SK-N-SH (cell line): ENCODE data around the gene MAP4K3. TPM values are rescaled to one million over a fixed set of nuclear protein-coding genes. Genes with fewer than 3 reads are reported as not detected.

Experiments used
- CTCF ChIA-PET: fragments of 300-600, 350-600 bp; formaldehyde crosslinking; extraction: SDS; loops from one replicate; lab custom pipeline; 2021; lab: Yijun Ruan, JAX
- POLR2A ChIA-PET: fragments of 350-600 bp; sonication (Branson Sonifier 250); formaldehyde crosslinking; extraction: SDS; loops from one replicate; lab custom pipeline; 2020; ENCODE audit warnings: antibody characterized with exemption, inconsistent platforms; lab: Yijun Ruan, JAX
- DNase-seq: peaks from one replicate; pipeline ENCODE4 v3.0.0; 2012
- H2AFZ ChIP-seq: fragments of 200-600 bp; sonication (generic); 2 replicates; pipeline ENCODE4 v1.8.1; 2016; ENCODE audit warnings: antibody characterized with exemption, mild to moderate bottlenecking, low read depth
- H3F3A ChIP-seq: fragments of 200-600 bp; sonication (generic); replicated peaks from 2 replicates; pipeline ENCODE3; 2016; ENCODE audit warnings: antibody characterized with exemption, mild to moderate bottlenecking; ENCODE audit not compliant: insufficient read depth
- H3K27ac ChIP-seq, 2 experiments: fragments of 200-500 bp in 1 of 2; fragments of 200-600 bp in 1 of 2; sonication (Bioruptor generic) in 1 of 2; sonication (generic), shearing (Covaris generic) in 1 of 2; 2 replicates each; pipeline versions ENCODE4 v1.5.1 to v1.6.1; 2014 to 2016; ENCODE audit warnings: low read depth in 2 of 2, inconsistent platforms in 1 of 2, low read length in 1 of 2, mild to moderate bottlenecking in 1 of 2, mixed read lengths in 1 of 2
- H3K27me3 ChIP-seq: fragments of 200-600 bp; sonication (generic), shearing (Covaris generic); 2 replicates; pipeline ENCODE4 v1.6.1; 2016; ENCODE audit warnings: mixed run types; ENCODE audit not compliant: insufficient read depth
- H3K36me3 ChIP-seq, 2 experiments: fragments of 200-500 bp in 1 of 2; fragments of 200-600 bp in 1 of 2; sonication (Bioruptor generic) in 1 of 2; sonication (generic) in 1 of 2; replicated peaks in 1 of 2; 2 replicates each; pipeline versions ENCODE3 to v1.5.1; 2014 to 2016; ENCODE audit warnings: low read length in 1 of 2, mild to moderate bottlenecking in 1 of 2; ENCODE audit not compliant: insufficient read depth in 2 of 2, control insufficient read depth in 1 of 2
- H3K4me1 ChIP-seq, 2 experiments: fragments of 200-500 bp in 1 of 2; fragments of 200-600 bp in 1 of 2; sonication (Bioruptor generic) in 1 of 2; sonication (generic), shearing (Covaris generic) in 1 of 2; 2 replicates each; pipeline versions ENCODE4 v1.5.1 to v1.6.1; 2014 to 2016; ENCODE audit warnings: low read depth in 1 of 2, low read length in 1 of 2, mixed run types in 1 of 2; ENCODE audit not compliant: insufficient read depth in 2 of 2, control insufficient read depth in 1 of 2
- H3K4me2 ChIP-seq: fragments of 200-600 bp; sonication (generic), shearing (Covaris generic); 2 replicates; pipeline ENCODE4 v1.6.1; 2017; ENCODE audit warnings: mixed run types
- H3K4me3 ChIP-seq, 2 experiments: fragments of 200-500 bp in 1 of 2; fragments of 200-600 bp in 1 of 2; sonication (Bioruptor generic) in 1 of 2; sonication (generic), shearing (Covaris generic) in 1 of 2; 2 replicates each; pipeline versions ENCODE4 v1.5.1 to v1.8.1; 2014 to 2016; ENCODE audit warnings: low read depth in 2 of 2, inconsistent platforms in 1 of 2, low read length in 1 of 2, mild to moderate bottlenecking in 1 of 2, mixed read lengths in 1 of 2, moderate library complexity in 1 of 2
- H3K79me2 ChIP-seq: fragments of 200-600 bp; sonication (generic); 2 replicates; pipeline ENCODE4 v1.8.1; 2017; ENCODE audit warnings: mild to moderate bottlenecking; ENCODE audit not compliant: insufficient read depth
- H3K9ac ChIP-seq: fragments of 200-600 bp; sonication (generic); 2 replicates; pipeline ENCODE4 v1.6.1; 2017; ENCODE audit warnings: mixed run types
- H3K9me2 ChIP-seq: fragments of 200-600 bp; sonication (generic); 2 replicates; pipeline ENCODE4 v1.6.1; 2017; ENCODE audit warnings: mixed run types
- H3K9me3 ChIP-seq: fragments of 200-600 bp; sonication (generic); 2 replicates; pipeline ENCODE4 v1.6.1; 2017; ENCODE audit warnings: mixed run types, mild to moderate bottlenecking, moderate library complexity
- H4K20me1 ChIP-seq: fragments of 200-600 bp; sonication (generic); 2 replicates; pipeline ENCODE4 v1.6.1; 2017; ENCODE audit warnings: mild to moderate bottlenecking, mixed run types; ENCODE audit not compliant: insufficient read depth
- ELF1 ChIP-seq: IDR thresholded peaks from 2 replicates; pipeline ENCODE4 v1.4.0; 2012
- FOSL2 ChIP-seq: IDR thresholded peaks from 2 replicates; pipeline ENCODE4 v1.4.0; 2012; ENCODE audit warnings: low read depth, mild to moderate bottlenecking, moderate library complexity, borderline replicate concordance
- FOXJ3 ChIP-seq: sonication (generic); formaldehyde crosslinking; IDR thresholded peaks from 2 replicates; pipeline ENCODE4 v1.5.1; 2020; ENCODE audit warnings: mild to moderate bottlenecking, missing genetic modification reagents
- GABPA ChIP-seq: IDR thresholded peaks from 2 replicates; pipeline ENCODE4 v1.4.0; 2012; ENCODE audit warnings: low read depth, mild to moderate bottlenecking
- MEF2A ChIP-seq: IDR thresholded peaks from 2 replicates; pipeline ENCODE4 v1.4.0; 2012; ENCODE audit warnings: low read depth, borderline replicate concordance
- NFIC ChIP-seq: IDR thresholded peaks from 2 replicates; pipeline ENCODE4 v1.4.0; 2012; ENCODE audit warnings: borderline replicate concordance
- NRF1 ChIP-seq: IDR thresholded peaks from 2 replicates; pipeline ENCODE4 v1.6.1; 2012; ENCODE audit warnings: low read depth, mild to moderate bottlenecking, low read length
- POLR2AphosphoS5 ChIP-seq: IDR thresholded peaks from 2 replicates; pipeline ENCODE4 v1.6.1; 2012; ENCODE audit warnings: low read depth, low read length
- RAD21 ChIP-seq: IDR thresholded peaks from 2 replicates; pipeline ENCODE4 v1.6.1; 2012; ENCODE audit warnings: mild to moderate bottlenecking, low read length
- RCOR1 ChIP-seq: fragments of 150-350 bp; IDR thresholded peaks from 2 replicates; pipeline ENCODE4 v1.6.1; 2017; ENCODE audit warnings: antibody characterized with exemption, low read length
- SIN3A ChIP-seq: IDR thresholded peaks from 2 replicates; pipeline ENCODE4 v1.6.1; 2012; ENCODE audit warnings: low read depth, mild to moderate bottlenecking, low read length, moderate library complexity, borderline replicate concordance
- TAF1 ChIP-seq: IDR thresholded peaks from 2 replicates; pipeline ENCODE4 v1.6.1; 2012; ENCODE audit warnings: low read depth, mild to moderate bottlenecking, low read length, moderate library complexity, borderline replicate concordance
- TCF12 ChIP-seq: IDR thresholded peaks from 2 replicates; pipeline ENCODE4 v1.4.0; 2012
- TEAD4 ChIP-seq: IDR thresholded peaks from 2 replicates; pipeline ENCODE4 v1.4.0; 2012; ENCODE audit warnings: mild to moderate bottlenecking, borderline replicate concordance; ENCODE audit not compliant: insufficient read depth
- YY1 ChIP-seq: IDR thresholded peaks from 2 replicates; pipeline ENCODE4 v1.4.0; 2012; ENCODE audit warnings: low read depth, mild to moderate bottlenecking
- WGBS: methylation state at CpG from one replicate; pipeline ENCODE4 v1.1.6; 2017; ENCODE audit warnings: low lambda C conversion rate; 5-methylcytosine and 5-hydroxymethylcytosine counted together
- polyA plus RNA-seq, 3 experiments: library from polyadenylated mRNA; depleted of rRNA; stranded (reverse); fragments of >200 nt; gene quantifications; 2 replicates each; pipeline ENCODE4 v1.2.3, GENCODE V29; 2012
- TF ChIP-seq, protein P1 (sequence below): fragments of 200-600 bp; sonication (generic); IDR thresholded peaks from 2 replicates; pipeline ENCODE4 v1.6.1; 2017; ENCODE audit warnings: antibody characterized with exemption, mild to moderate bottlenecking, moderate library complexity
- TF ChIP-seq, protein P2 (sequence below): IDR thresholded peaks from 2 replicates; pipeline ENCODE4 v1.4.0; 2012; ENCODE audit warnings: low read depth, borderline replicate concordance
- TF ChIP-seq, protein P3 (sequence below): IDR thresholded peaks from 2 replicates; pipeline ENCODE4 v1.4.0; 2012; ENCODE audit warnings: low read depth, borderline replicate concordance

The MAP4K3 gene
- polyA plus RNA-seq, 1 of the 3 experiments (the other 2 are of a cell fraction): 8.8 TPM

DNA sequence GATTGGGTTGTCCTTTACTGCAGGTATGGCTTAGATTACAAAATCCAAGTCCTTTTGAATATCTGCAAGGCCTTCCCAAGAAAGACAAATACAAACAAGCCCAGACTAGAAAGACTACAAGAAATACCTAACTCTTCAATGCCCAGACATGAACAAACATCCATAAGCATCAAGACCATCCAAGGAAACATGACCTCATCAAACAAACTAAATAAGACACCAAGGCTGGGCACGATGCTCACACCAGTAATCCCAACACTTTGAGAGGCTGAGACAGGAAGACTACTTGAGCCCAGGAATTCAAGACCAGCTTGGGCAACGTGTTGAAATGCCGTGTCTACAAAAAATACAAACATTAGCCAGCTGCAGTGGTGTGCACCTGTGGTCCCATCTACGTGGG, 31.7 kb downstream of the MAP4K3 start:
- Histone ChIP-seq H3K9me3 (no peaks in the 10 kb centered on the region), H3K79me2 (peaks cover 100% of the 10 kb centered on the region), H3K36me3 (no peaks in the 10 kb centered on the region), H2AFZ (no peak overlapping the region), H3K4me1 (peaks cover 4 to 21% of the 10 kb centered on the region in 2 experiments; a peak in 3 of 4 replicates), H3K4me2 (no peak overlapping the region), H4K20me1 (peaks cover 12% of the 10 kb centered on the region; the same call in 1 of the 2 replicates), H3K9ac (no peak overlapping the region), H3F3A (peaks cover 4% of the 10 kb centered on the region), H3K27ac (no peak overlapping the region), H3K27me3 (no peaks in the 10 kb centered on the region), H3K9me2 (no peaks in the 10 kb centered on the region), H3K4me3 (no peak overlapping the region)
- ChIA-PET CTCF (interaction anchor here (0.7 to 1.0 kb wide), 2 partner anchors 10 to 324 kb away, joined by 3 read pairs; no protein-coding TSS in a partner anchor), POLR2A (no interaction called here)
- 94% methylated on average over 4 of the region's 4 CpGs for WGBS
- TF ChIP-seq YY1 (no peak), TEAD4 (no peak), MEF2A (no peak), ELF1 (no peak), TCF12 (no peak), SIN3A (no peak), NRF1 (no peak)
- TF ChIP-seq, protein P1, sequence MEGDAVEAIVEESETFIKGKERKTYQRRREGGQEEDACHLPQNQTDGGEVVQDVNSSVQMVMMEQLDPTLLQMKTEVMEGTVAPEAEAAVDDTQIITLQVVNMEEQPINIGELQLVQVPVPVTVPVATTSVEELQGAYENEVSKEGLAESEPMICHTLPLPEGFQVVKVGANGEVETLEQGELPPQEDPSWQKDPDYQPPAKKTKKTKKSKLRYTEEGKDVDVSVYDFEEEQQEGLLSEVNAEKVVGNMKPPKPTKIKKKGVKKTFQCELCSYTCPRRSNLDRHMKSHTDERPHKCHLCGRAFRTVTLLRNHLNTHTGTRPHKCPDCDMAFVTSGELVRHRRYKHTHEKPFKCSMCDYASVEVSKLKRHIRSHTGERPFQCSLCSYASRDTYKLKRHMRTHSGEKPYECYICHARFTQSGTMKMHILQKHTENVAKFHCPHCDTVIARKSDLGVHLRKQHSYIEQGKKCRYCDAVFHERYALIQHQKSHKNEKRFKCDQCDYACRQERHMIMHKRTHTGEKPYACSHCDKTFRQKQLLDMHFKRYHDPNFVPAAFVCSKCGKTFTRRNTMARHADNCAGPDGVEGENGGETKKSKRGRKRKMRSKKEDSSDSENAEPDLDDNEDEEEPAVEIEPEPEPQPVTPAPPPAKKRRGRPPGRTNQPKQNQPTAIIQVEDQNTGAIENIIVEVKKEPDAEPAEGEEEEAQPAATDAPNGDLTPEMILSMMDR: no peak
- no peak for DNase-seq

DNA sequence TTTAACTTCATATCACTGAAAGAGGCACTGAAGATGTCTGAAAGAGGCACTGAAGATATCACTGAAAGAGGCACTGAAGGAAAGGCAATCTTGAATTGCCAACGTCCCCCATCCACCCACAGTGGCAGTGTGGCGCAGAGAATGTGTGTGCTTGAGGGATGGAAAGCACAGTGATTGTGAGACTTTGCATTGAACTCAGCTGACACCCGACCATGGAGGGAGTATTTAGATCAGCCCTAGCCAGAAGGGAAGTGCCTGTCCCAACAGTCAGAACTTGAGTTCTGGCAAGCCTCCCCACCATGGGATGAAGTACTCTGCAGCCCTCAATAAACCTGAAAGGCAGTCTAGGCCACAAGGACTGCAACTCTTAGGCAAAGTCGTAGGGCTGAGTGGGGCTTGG, 33.8 kb downstream of the MAP4K3 start:
- ChIA-PET POLR2A (no interaction called here), CTCF (interaction anchor here (0.9 to 1.0 kb wide), 2 partner anchors 25 to 29 kb away, joined by 3 to 4 read pairs; no protein-coding TSS in a partner anchor)
- no peak overlapping the region for H3K4me2 ChIP-seq

More for the DNA sequence above, 33.8 kb downstream of the MAP4K3 start:
- no peak for TF ChIP-seq FOXJ3
- no peak for TF ChIP-seq RCOR1
- TF ChIP-seq, protein P2, sequence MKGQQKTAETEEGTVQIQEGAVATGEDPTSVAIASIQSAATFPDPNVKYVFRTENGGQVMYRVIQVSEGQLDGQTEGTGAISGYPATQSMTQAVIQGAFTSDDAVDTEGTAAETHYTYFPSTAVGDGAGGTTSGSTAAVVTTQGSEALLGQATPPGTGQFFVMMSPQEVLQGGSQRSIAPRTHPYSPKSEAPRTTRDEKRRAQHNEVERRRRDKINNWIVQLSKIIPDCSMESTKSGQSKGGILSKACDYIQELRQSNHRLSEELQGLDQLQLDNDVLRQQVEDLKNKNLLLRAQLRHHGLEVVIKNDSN: no peak
- TF ChIP-seq GABPA: no peak
- TF ChIP-seq, protein P3, sequence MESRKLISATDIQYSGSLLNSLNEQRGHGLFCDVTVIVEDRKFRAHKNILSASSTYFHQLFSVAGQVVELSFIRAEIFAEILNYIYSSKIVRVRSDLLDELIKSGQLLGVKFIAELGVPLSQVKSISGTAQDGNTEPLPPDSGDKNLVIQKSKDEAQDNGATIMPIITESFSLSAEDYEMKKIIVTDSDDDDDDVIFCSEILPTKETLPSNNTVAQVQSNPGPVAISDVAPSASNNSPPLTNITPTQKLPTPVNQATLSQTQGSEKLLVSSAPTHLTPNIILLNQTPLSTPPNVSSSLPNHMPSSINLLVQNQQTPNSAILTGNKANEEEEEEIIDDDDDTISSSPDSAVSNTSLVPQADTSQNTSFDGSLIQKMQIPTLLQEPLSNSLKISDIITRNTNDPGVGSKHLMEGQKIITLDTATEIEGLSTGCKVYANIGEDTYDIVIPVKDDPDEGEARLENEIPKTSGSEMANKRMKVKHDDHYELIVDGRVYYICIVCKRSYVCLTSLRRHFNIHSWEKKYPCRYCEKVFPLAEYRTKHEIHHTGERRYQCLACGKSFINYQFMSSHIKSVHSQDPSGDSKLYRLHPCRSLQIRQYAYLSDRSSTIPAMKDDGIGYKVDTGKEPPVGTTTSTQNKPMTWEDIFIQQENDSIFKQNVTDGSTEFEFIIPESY: no peak
- no peak for TF ChIP-seq NFIC
- no peak for TF ChIP-seq POLR2AphosphoS5
- TF ChIP-seq RAD21: no peak
- TF ChIP-seq ELF1: no peak
- TF ChIP-seq FOSL2: no peak
- no peak for TF ChIP-seq MEF2A
- no peak for TF ChIP-seq TAF1
- TF ChIP-seq, protein P1: no peak
- TF ChIP-seq YY1: no peak
- 87% methylated on average over 4 of the region's 4 CpGs for WGBS
- Histone ChIP-seq H3K27me3 (no peaks in the 10 kb centered on the region), H3K27ac (no peak overlapping the region), H2AFZ (no peak overlapping the region), H3K36me3 (no peaks in the 10 kb centered on the region), H3F3A (peaks cover 8% of the 10 kb centered on the region), H3K4me1 (peaks cover 9 to 25% of the 10 kb centered on the region in 2 experiments; a peak in 3 of 4 replicates), H3K9me3 (no peaks in the 10 kb centered on the region), H3K4me3 (no peak overlapping the region), H4K20me1 (peaks cover 27% of the 10 kb centered on the region), H3K9ac (no peak overlapping the region), H3K9me2 (no peaks in the 10 kb centered on the region), H3K79me2 (peaks cover 97% of the 10 kb centered on the region)
- DNase-seq: no peak
